Measurements from ENCODE around the gene LGALSL. TPM values are rescaled to one million over a fixed set of nuclear protein-coding genes. Genes with fewer than 3 reads are reported as not detected.

The LGALSL gene
- total and polyA plus RNA-seq, 8 donors = 4.1 to 19.5 (median 8.1) TPM

GRCh38 chr2:64482243-64482642, 28.3 kb downstream of the LGALSL start:
- Histone ChIP-seq H3K36me3 (no peaks in the 10 kb centered on the region), H3K9me3 (no peaks in the 10 kb centered on the region), H3K4me3 (no peak overlapping the region), H3K27me3 (peaks cover 0 to under 1% (median 0%) of the 10 kb centered on the region in 3 donors), H3K4me1 (no peaks in the 10 kb centered on the region), H3K27ac (no peak overlapping the region)
- WGBS, 5 donors = 91 to 100% (median 95%) methylated on average over 1 of the region's 1 CpG
- no peak for DNase-seq
- TF ChIP-seq POLR2A (IDR thresholded peaks at IDR 0.05) (no peak), CTCF (IDR thresholded peaks at IDR 0.05) (no peak), POLR2AphosphoS5 (IDR thresholded peaks at IDR 0.05) (no peak), EP300 (IDR thresholded peaks at IDR 0.05) (no peak)
- intact Hi-C loops (cut with DNase I; ENCODE audit: low total_unique reads) = no loop called here

- peak; percentile 44 to 59 for DNase-seq
- intact Hi-C loops (cut with DNase I; ENCODE audit: low total_unique reads) = no loop called here
- Histone ChIP-seq H3K9me3 (no peaks in the 10 kb centered on the region), H3K27me3 (peaks cover 0 to 5% (median 0%) of the 10 kb centered on the region in 3 donors), H3K4me3 (no peak overlapping the region), H3K27ac (no peak overlapping the region), H3K4me1 (peaks cover 0 to 4% (median 0%) of the 10 kb centered on the region in 4 donors), H3K36me3 (no peaks in the 10 kb centered on the region)
- TF ChIP-seq POLR2A (IDR thresholded peaks at IDR 0.05) (no peak), POLR2AphosphoS5 (IDR thresholded peaks at IDR 0.05) (peak in 1 of 3 donors; percentile 20)
- 29 to 48% (median 43%) methylated on average over 5 of the region's 5 CpGs for WGBS, 5 donors
Observed at GRCh38 chr2:64482765-64483504, 29.0 kb downstream of the LGALSL start.

GRCh38 chr2:64485331-64485730, 31.4 kb downstream of the LGALSL start:
- 59 to 78% (median 71%) methylated on average over 4 of the region's 4 CpGs for WGBS, 5 donors
- no peak for TF ChIP-seq EP300 (IDR thresholded peaks at IDR 0.05)
- TF ChIP-seq POLR2AphosphoS5 (IDR thresholded peaks at IDR 0.05) = no peak
- no peak for TF ChIP-seq CTCF (IDR thresholded peaks at IDR 0.05)
- no peak for TF ChIP-seq POLR2A (IDR thresholded peaks at IDR 0.05)
- no peak for DNase-seq
- intact Hi-C loops (cut with DNase I; ENCODE audit: low total_unique reads) = loop anchor here (5.0 kb wide), 1 partner anchor 153 kb away; no protein-coding TSS in a partner anchor
- H3K9me3 ChIP-seq = no peaks in the 10 kb centered on the region
- H3K27ac ChIP-seq = no peak overlapping the region
- H3K27me3 ChIP-seq = peaks cover 0 to 5% (median 0%) of the 10 kb centered on the region in 3 donors
- H3K4me1 ChIP-seq = peaks cover 0 to 9% (median 2%) of the 10 kb centered on the region in 4 donors
- H3K36me3 ChIP-seq = no peaks in the 10 kb centered on the region
- H3K4me3 ChIP-seq = no peak overlapping the region

GRCh38 chr2:64485961-64486360, 32.0 kb downstream of the LGALSL start:
- TF ChIP-seq POLR2AphosphoS5 (IDR thresholded peaks at IDR 0.05) (no peak), POLR2A (IDR thresholded peaks at IDR 0.05) (no peak), CTCF (IDR thresholded peaks at IDR 0.05) (no peak), EP300 (IDR thresholded peaks at IDR 0.05) (no peak)
- H3K4me1 ChIP-seq = peaks cover 0 to 9% (median 2%) of the 10 kb centered on the region in 4 donors
- intact Hi-C loops (cut with DNase I; ENCODE audit: low total_unique reads) = loop anchor here (5.0 kb wide), 1 partner anchor 154 kb away; no protein-coding TSS in a partner anchor
- H3K36me3 ChIP-seq = no peaks in the 10 kb centered on the region
- WGBS, 5 donors = 37 to 53% (median 44%) methylated on average over 8 of the region's 8 CpGs
- no peak overlapping the region for H3K4me3 ChIP-seq
- peaks cover 0 to 5% (median 0%) of the 10 kb centered on the region in 3 donors for H3K27me3 ChIP-seq
- H3K27ac ChIP-seq = no peak overlapping the region
- H3K9me3 ChIP-seq = no peaks in the 10 kb centered on the region
- DNase-seq = peak in 1 of 2 donors; percentile 55

Measured in stomach (tissue), 9 donors.